Cardiac muscle cell (in vitro differentiated cells and primary cell): ENCODE results near the gene ZNF425. TPM values are rescaled to one million over a fixed set of nuclear protein-coding genes. Genes with fewer than 3 reads are reported as not detected.

ENCODE experiments used
- DNase-seq, 2 donors: peaks; one replicate each; pipeline versions ENCODE4 v3.0.0 to v3.0.0-alpha.2; 2010 to 2017; ENCODE audit warnings: low read depth in 1 of 2, low spot score in 1 of 2
- H3K27ac ChIP-seq: fragments of 200-600 bp; sonication (generic); 2 replicates; pipeline ENCODE4 v1.5.1; 2016
- H3K27me3 ChIP-seq: fragments of 200-600 bp; sonication (generic); 2 replicates; pipeline ENCODE4 v1.6.0; 2016; ENCODE audit warnings: control low read depth
- H3K36me3 ChIP-seq: fragments of 200-600 bp; sonication (generic); 2 replicates; pipeline ENCODE4 v1.5.1; 2016; ENCODE audit warnings: control low read depth
- H3K4me1 ChIP-seq: fragments of 200-600 bp; sonication (generic); 2 replicates; pipeline ENCODE4 v1.8.1; 2017; ENCODE audit warnings: low read depth, mild to moderate bottlenecking, mixed run types
- H3K4me3 ChIP-seq: fragments of 200-600 bp; sonication (generic); 2 replicates; pipeline ENCODE4 v1.5.1; 2016; ENCODE audit warnings: mild to moderate bottlenecking
- H3K9me3 ChIP-seq: fragments of 200-600 bp; sonication (generic); 2 replicates; pipeline ENCODE4 v1.5.1; 2017; ENCODE audit warnings: low read depth, mild to moderate bottlenecking, control low read depth
- CTCF ChIP-seq: IDR thresholded peaks from 2 replicates; pipeline ENCODE4 v1.5.1; 2012; ENCODE audit warnings: low read depth, mild to moderate bottlenecking, low read length
- polyA plus RNA-seq: library from polyadenylated mRNA; unstranded; fragments of >200 nt; fragmentation: Nextera tagmentation; extraction: Ambion mirVana; gene quantifications from 2 replicates; pipeline ENCODE4 v1.2.1, GENCODE V29; 2016
- total RNA-seq: library from RNA; depleted of rRNA; stranded (reverse); fragments of >200 nt; gene quantifications from 2 replicates; pipeline ENCODE4 v1.2.3, GENCODE V29; 2016

ZNF425 gene
- total and polyA plus RNA-seq, 2 experiments from 2014 or later: 6.8 to 11.3 TPM

DNA sequence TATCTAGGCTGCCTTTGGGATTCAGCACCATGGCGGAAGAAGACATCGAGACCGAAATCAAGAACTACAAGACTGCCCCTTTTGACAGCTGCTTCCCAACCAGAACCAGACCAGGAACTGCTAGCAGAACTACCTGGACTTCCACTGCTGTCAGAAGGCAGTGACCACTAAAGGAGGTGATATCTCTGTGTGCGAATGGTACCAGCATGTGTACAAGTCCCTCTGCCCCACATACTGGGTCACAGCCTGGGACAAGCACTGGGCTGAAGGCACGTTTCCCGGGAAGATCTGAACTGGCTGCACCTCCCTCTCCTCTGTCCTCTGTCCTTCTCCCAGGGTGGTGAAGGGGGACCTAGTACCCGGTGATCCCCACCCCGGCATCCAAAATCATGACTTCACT is 72.2 kb downstream of the ZNF425 start:
- DNase-seq: no peak
- H3K36me3 ChIP-seq: no peaks in the 10 kb centered on the region
- H3K4me1 ChIP-seq: no peaks in the 10 kb centered on the region
- H3K27me3 ChIP-seq: no peaks in the 10 kb centered on the region
- H3K9me3 ChIP-seq: no peaks in the 10 kb centered on the region
- no peak overlapping the region for H3K27ac ChIP-seq
- TF ChIP-seq CTCF: no peak
- no peak overlapping the region for H3K4me3 ChIP-seq

- DNase-seq: no peak
- no peak overlapping the region for H3K4me3 ChIP-seq
- H3K36me3 ChIP-seq: no peaks in the 10 kb centered on the region
- no peak for TF ChIP-seq CTCF
- no peaks in the 10 kb centered on the region for H3K27me3 ChIP-seq
- H3K9me3 ChIP-seq: no peaks in the 10 kb centered on the region
- H3K4me1 ChIP-seq: no peaks in the 10 kb centered on the region
- no peak overlapping the region for H3K27ac ChIP-seq
These were observed 72.7 kb downstream of the ZNF425 start for GRCh38 chr7:149053384-149053783.

Other genes with a start within 250 kb of the ZNF425 start
- 17.6 and 28.4 TPM in 2 replicates for gene EZH2, start 242.0 kb downstream of the ZNF425 start, total RNA-seq
- gene EZH2, start 242.0 kb downstream of the ZNF425 start, polyA plus RNA-seq: 18.7 and 22.2 TPM in 2 replicates
- gene PDIA4, start 97.8 kb downstream of the ZNF425 start, total RNA-seq: 150 and 323 TPM in 2 replicates
- gene PDIA4, start 97.8 kb downstream of the ZNF425 start, polyA plus RNA-seq: 148 and 367 TPM in 2 replicates
- 8.3 and 11.1 TPM in 2 replicates for gene ZNF786, start 35.6 kb downstream of the ZNF425 start, total RNA-seq
- gene ZNF786, start 35.6 kb downstream of the ZNF425 start, polyA plus RNA-seq: 6.2 and 10.0 TPM in 2 replicates
- 18.2 and 22.1 TPM in 2 replicates for gene ZNF398, start 21.1 kb upstream of the ZNF425 start, total RNA-seq
- gene ZNF398, start 21.1 kb upstream of the ZNF425 start, polyA plus RNA-seq: 8.0 and 9.6 TPM in 2 replicates
- 26.7 and 34.2 TPM in 2 replicates for gene ZNF282, start 69.2 kb upstream of the ZNF425 start, total RNA-seq
- gene ZNF282, start 69.2 kb upstream of the ZNF425 start, polyA plus RNA-seq: 6.9 and 8.9 TPM in 2 replicates
- 9.9 and 11.6 TPM in 2 replicates for gene ZNF212, start 113.3 kb upstream of the ZNF425 start, total RNA-seq
- gene ZNF212, start 113.3 kb upstream of the ZNF425 start, polyA plus RNA-seq: 14.2 and 15.9 TPM in 2 replicates
- 12.7 and 26.4 TPM in 2 replicates for gene ZNF783, start 135.9 kb upstream of the ZNF425 start, total RNA-seq
- 12.8 and 18.7 TPM in 2 replicates for gene ZNF783, start 135.9 kb upstream of the ZNF425 start, polyA plus RNA-seq